ENCODE results near the gene MAPK1.

Gene MAPK1

DNA sequence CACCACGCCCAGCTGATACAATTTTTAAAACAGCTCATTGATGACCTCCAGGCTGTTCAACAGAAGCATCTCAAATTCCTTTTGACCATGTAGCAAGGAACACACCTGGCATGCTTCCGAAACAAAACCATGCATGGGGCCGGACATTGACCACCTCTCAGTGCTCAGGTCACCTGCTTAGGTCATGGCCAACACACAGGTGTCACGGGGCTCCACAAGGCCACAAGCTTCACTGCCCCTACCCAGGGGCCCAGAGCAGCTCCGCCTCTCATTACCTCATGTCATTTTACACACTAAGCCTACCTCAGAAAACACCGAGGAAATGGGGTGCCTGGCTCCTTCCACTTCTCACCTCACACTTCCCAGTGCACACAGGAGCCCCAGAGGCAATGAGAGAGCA, 158.5 kb downstream of the MAPK1 start:
- TF ChIP-seq, protein P1, sequence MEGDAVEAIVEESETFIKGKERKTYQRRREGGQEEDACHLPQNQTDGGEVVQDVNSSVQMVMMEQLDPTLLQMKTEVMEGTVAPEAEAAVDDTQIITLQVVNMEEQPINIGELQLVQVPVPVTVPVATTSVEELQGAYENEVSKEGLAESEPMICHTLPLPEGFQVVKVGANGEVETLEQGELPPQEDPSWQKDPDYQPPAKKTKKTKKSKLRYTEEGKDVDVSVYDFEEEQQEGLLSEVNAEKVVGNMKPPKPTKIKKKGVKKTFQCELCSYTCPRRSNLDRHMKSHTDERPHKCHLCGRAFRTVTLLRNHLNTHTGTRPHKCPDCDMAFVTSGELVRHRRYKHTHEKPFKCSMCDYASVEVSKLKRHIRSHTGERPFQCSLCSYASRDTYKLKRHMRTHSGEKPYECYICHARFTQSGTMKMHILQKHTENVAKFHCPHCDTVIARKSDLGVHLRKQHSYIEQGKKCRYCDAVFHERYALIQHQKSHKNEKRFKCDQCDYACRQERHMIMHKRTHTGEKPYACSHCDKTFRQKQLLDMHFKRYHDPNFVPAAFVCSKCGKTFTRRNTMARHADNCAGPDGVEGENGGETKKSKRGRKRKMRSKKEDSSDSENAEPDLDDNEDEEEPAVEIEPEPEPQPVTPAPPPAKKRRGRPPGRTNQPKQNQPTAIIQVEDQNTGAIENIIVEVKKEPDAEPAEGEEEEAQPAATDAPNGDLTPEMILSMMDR (IDR thresholded peaks at IDR 0.05; ENCODE audit: low read depth, low read length): no peak

DNA sequence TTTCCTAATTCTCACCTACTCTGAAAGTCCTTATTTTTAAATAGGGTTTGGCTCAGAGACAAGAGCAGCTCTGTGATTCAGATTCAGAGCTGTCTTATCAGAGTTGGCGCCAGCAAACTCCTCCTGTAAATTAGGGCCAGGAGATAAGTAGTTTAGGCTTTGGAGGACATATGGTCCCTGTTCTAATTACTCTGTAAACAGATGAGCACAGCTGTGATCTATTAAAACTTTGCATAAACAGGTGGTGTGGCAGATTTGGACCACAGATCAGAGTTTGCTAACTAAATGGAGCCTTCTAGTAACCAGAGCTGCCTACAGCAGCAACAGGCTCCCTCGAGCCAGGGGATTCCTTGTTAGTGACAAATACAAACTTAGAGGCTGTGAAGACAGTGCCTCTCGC, 159.8 kb downstream of the MAPK1 start:
- DNase-seq (ENCODE audit: low read depth in 2 of 2): peak in 1 of 2 donors; percentile 15
- TF ChIP-seq, protein P1 (IDR thresholded peaks at IDR 0.05; ENCODE audit: low read depth, low read length): no peak
- H3K4me3 ChIP-seq (replicated peaks in 1 of 2; ENCODE audit: low read depth in 2 of 2, low read length in 2 of 2): no peak overlapping the region

More for the DNA sequence above, 158.5 kb downstream of the MAPK1 start:
- H3K4me3 ChIP-seq (replicated peaks in 1 of 2; ENCODE audit: low read depth in 2 of 2, low read length in 2 of 2): no peak overlapping the region
- no peak for DNase-seq (ENCODE audit: low read depth in 2 of 2)

All from cardiac fibroblast (primary cell).